Activated T-cell treated with anti-CD3 and anti-CD28 coated beads, Interleukin-2, amount 50 U/mL, for 24 hours (primary cell): ENCODE measurements around the gene STK40.

ENCODE experiments used
- DNase-seq: peaks from one replicate; pipeline ENCODE4 v3.0.0-alpha.2; 2020
- H3K27ac Mint-ChIP-seq: 2 replicates; pipeline ENCODE4 v1.8.0; 2020; ENCODE audit warnings: mild to moderate bottlenecking, mixed read lengths
- H3K27me3 Mint-ChIP-seq: 2 replicates; pipeline ENCODE4 v1.8.0; 2020; ENCODE audit warnings: mixed read lengths
- H3K36me3 Mint-ChIP-seq: 2 replicates; pipeline ENCODE4 v1.8.0; 2020; ENCODE audit warnings: low read depth, mixed read lengths
- H3K4me1 Mint-ChIP-seq: 2 replicates; pipeline ENCODE4 v1.8.0; 2020; ENCODE audit warnings: low read depth, mixed read lengths
- H3K4me3 Mint-ChIP-seq: 2 replicates; pipeline ENCODE4 v1.8.0; 2020; ENCODE audit warnings: mild to moderate bottlenecking, moderate library complexity, mixed read lengths
- H3K9me3 Mint-ChIP-seq: 2 replicates; pipeline ENCODE4 v1.8.0; 2020; ENCODE audit warnings: mixed read lengths

STK40 gene, protein sequence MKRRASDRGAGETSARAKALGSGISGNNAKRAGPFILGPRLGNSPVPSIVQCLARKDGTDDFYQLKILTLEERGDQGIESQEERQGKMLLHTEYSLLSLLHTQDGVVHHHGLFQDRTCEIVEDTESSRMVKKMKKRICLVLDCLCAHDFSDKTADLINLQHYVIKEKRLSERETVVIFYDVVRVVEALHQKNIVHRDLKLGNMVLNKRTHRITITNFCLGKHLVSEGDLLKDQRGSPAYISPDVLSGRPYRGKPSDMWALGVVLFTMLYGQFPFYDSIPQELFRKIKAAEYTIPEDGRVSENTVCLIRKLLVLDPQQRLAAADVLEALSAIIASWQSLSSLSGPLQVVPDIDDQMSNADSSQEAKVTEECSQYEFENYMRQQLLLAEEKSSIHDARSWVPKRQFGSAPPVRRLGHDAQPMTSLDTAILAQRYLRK

DNA sequence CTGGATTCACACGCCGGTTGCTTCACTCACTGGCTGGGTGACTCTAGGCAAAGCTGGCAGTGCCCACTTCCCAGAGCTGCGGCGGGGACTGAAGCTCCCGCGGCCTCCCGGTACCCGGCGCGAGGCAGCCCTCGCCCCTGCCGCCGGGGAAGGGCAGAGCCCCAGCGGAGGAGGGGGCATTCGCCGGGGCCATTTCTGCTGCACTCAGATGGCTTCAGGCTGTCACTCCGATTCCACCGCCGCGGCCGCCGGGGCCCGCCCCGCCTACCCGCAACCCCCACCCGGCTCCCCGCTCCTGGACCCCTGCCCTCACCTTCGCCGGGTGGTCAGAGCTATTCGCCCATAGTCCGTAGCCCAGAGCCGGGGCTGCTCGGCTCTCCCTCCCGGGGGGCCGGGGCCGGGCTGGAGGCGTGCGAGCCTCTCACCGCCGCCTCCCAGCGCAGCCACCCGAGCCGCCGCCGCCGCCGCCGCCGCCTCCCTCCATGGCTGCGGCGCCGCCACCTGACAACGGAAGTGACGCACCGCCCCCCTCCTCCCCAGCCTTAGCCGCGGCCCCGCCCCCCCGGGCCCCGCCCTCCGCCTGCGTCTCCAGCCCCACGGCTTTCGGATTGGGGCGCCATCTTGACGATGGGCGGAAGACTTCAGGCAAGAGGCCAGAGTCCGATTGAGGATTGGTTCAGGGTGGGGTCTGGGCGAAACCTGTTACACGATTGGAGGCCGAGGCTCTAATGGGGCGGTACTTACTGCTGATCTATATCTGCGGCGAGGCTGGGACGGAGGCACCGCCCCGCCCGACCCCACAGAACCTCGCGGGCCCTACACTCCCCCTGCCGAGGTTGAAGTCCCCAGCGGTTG lies at the start of gene STK40:
STK40 (minus strand) TSS at position 515 of the 855 bp plus-strand sequence. CDS start 24,592 bp downstream, outside the sequence.
- Mint-ChIP-seq H3K4me1 (peaks cover 65% of the 10 kb centered on the region), H3K36me3 (peaks cover 58% of the 10 kb centered on the region), H3K27me3 (no peaks in the 10 kb centered on the region), H3K4me3 (peak within 1 kb of the TSS; percentile 93), H3K9me3 (no peaks in the 10 kb centered on the region), H3K27ac (peak within 1 kb of the TSS; percentile 100)
- peak; percentile 98 for DNase-seq

DNA sequence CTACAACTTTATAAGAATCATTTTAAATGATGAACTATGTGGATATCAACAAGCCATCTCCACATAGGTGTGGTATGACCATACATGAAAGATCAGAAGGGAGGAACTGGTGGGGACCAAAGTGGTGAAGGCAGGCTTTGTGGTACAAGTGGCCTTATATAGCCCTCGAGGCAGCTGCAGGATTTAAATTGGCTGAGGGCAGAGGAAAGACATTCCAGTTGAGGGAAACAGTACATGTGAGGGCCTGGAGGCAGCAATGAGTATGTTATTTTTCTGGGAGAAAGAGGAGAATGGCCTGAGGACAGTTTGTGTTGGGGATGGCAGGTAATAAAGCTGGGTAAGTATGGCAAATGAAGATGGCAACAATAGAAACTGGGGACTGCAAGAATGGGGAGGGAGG lies 47.4 kb upstream of the STK40 start:
- H3K4me1 Mint-ChIP-seq: no peaks in the 10 kb centered on the region
- H3K4me3 Mint-ChIP-seq: no peak overlapping the region
- H3K9me3 Mint-ChIP-seq: no peaks in the 10 kb centered on the region
- H3K27me3 Mint-ChIP-seq: no peaks in the 10 kb centered on the region
- no peak for DNase-seq
- no peak overlapping the region for H3K27ac Mint-ChIP-seq
- H3K36me3 Mint-ChIP-seq: no peaks in the 10 kb centered on the region

DNA sequence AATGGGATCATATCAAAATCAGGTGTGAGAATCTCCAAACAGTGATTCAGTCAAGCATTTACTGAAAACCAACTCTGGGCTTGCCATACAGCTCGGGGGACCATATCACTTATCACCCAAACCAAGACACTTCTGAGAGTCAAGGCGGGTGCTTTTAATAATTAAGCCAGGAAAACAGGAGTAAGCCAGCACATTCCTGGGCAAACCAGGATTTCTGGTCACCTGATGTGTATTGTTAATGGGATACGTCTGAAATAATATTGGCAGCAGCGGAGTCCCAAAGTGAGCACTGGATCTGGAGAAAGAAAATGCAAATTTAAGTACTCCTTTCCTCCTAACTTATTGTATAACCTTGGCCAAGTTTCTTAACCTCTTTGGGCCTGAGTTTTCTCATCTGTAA lies 46.9 kb upstream of the STK40 start:
- Mint-ChIP-seq H3K4me3 (no peak overlapping the region), H3K27ac (no peak overlapping the region), H3K27me3 (no peaks in the 10 kb centered on the region), H3K36me3 (no peaks in the 10 kb centered on the region), H3K9me3 (no peaks in the 10 kb centered on the region), H3K4me1 (no peaks in the 10 kb centered on the region)
- no peak for DNase-seq

DNA sequence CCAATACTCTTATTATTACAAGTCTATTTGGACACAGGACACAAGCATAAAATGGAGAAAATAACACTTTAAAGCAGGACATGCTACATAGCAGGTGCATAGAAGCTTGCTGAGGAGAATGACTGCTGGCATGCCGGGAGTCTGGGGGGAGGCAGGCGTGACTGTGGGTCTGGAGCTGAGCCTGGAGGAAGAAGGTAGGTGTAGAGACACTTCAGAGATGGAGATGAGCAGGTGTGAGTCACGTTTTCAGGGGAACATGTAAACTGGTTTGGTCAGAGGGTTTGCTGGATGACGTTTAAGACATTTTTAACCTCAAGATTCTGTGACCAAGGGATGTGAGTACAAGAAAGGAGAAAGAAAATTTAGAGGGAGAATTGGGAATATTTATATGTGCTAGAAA lies 40.1 kb upstream of the STK40 start:
- H3K4me1 Mint-ChIP-seq: peaks cover 13% of the 10 kb centered on the region
- H3K9me3 Mint-ChIP-seq: no peaks in the 10 kb centered on the region
- H3K4me3 Mint-ChIP-seq: no peak overlapping the region
- H3K27ac Mint-ChIP-seq: no peak overlapping the region
- H3K36me3 Mint-ChIP-seq: no peaks in the 10 kb centered on the region
- no peak for DNase-seq
- H3K27me3 Mint-ChIP-seq: no peaks in the 10 kb centered on the region

DNA sequence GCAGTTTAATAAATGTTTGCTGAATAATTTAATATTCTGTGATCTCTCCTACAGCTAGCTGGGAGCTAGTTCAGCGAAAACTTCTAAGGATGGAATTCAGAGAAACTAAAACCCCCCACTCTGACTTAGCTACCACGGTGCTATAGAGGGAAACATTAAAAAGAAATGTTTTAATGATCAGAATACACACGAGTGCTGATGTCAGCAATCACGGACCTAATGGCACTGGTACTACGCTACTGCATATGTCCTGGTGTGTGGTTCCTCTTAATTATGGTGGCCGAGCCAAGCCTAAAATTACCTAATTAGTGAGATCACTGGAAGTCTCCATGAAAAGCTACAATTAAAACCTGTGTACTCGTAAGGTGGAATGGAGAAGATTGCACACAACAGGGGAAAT lies 35.9 kb upstream of the STK40 start:
- no peak for DNase-seq
- Mint-ChIP-seq H3K27me3 (no peaks in the 10 kb centered on the region), H3K9me3 (no peaks in the 10 kb centered on the region), H3K4me1 (peaks cover 21% of the 10 kb centered on the region), H3K36me3 (no peaks in the 10 kb centered on the region), H3K27ac (peak overlapping the region; percentile 93), H3K4me3 (no peak overlapping the region)

DNA sequence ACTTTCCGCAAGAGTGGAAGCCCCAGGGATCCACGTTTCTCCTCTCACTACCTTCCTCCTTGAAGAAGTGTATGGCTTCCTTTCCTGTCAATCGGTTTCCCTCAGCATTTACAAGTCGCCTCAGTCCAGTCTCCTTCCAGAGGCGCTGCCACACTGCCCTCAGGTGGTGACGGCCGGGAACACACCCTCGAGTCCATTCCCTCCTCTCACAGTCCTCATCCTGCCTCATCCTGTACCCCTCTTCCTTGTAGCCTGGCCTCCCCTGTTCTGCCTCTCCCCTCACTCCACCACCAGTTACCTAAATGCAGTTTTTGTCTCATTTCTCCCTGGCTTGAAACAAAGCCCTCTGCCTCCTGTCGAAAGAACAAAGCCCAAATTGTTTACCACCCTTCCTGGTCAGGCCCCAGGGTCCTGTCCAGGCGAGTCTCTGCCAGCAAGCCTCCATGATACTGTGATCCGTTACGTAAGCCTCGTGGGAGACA lies 35.2 kb upstream of the STK40 start:
- Mint-ChIP-seq H3K4me3 (no peak overlapping the region), H3K4me1 (peaks cover 17% of the 10 kb centered on the region), H3K36me3 (no peaks in the 10 kb centered on the region), H3K9me3 (no peaks in the 10 kb centered on the region), H3K27ac (peak overlapping the region; percentile 93), H3K27me3 (no peaks in the 10 kb centered on the region)
- DNase-seq: peak; percentile 96

DNA sequence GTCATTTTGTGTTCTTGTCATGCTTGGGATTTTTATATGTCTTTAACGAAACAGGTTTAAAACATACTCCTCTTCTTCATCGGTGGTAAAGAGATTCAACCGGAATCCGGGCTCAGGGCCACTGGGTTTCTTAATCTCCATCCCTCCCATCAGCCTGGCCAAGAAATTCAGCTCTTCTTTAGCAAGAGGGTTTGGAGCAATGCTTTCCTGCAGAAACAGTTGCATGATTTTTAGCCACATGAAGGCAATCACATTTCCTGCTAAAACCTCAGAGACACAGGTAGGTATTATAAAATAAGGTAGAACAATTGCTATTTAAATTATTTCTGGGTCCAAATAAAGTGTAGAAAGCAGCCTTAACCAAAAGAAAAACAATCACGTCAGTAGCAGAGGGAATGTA lies 34.7 kb upstream of the STK40 start:
- no peak for DNase-seq
- Mint-ChIP-seq H3K9me3 (no peaks in the 10 kb centered on the region), H3K36me3 (no peaks in the 10 kb centered on the region), H3K27me3 (no peaks in the 10 kb centered on the region), H3K4me1 (peaks cover 14% of the 10 kb centered on the region), H3K4me3 (no peak overlapping the region), H3K27ac (peak overlapping the region; percentile 93)

- H3K36me3 Mint-ChIP-seq: no peaks in the 10 kb centered on the region
- no peak overlapping the region for H3K4me3 Mint-ChIP-seq
- H3K4me1 Mint-ChIP-seq: peaks cover 14% of the 10 kb centered on the region
- no peaks in the 10 kb centered on the region for H3K27me3 Mint-ChIP-seq
- DNase-seq: no peak
- no peaks in the 10 kb centered on the region for H3K9me3 Mint-ChIP-seq
- H3K27ac Mint-ChIP-seq: no peak overlapping the region
Observed at GRCh38 chr1:36419569-36419968, 33.8 kb upstream of the STK40 start.

- no peaks in the 10 kb centered on the region for H3K27me3 Mint-ChIP-seq
- no peak overlapping the region for H3K27ac Mint-ChIP-seq
- H3K4me3 Mint-ChIP-seq: no peak overlapping the region
- H3K4me1 Mint-ChIP-seq: peaks cover 14% of the 10 kb centered on the region
- H3K36me3 Mint-ChIP-seq: no peaks in the 10 kb centered on the region
- H3K9me3 Mint-ChIP-seq: no peaks in the 10 kb centered on the region
- no peak for DNase-seq
Observed at GRCh38 chr1:36419140-36419539, 33.4 kb upstream of the STK40 start.

GRCh38 chr1:36417931-36418330 lies 32.2 kb upstream of the STK40 start:
- Mint-ChIP-seq H3K4me1 (peaks cover 14% of the 10 kb centered on the region), H3K4me3 (no peak overlapping the region)
- DNase-seq: no peak

GRCh38 chr1:36415661-36416326 lies 30.1 kb upstream of the STK40 start:
- Mint-ChIP-seq H3K9me3 (no peaks in the 10 kb centered on the region), H3K4me1 (peaks cover 22% of the 10 kb centered on the region), H3K36me3 (no peaks in the 10 kb centered on the region), H3K4me3 (no peak overlapping the region), H3K27ac (no peak overlapping the region), H3K27me3 (no peaks in the 10 kb centered on the region)
- DNase-seq: no peak

More at GRCh38 chr1:36417931-36418330, 32.2 kb upstream of the STK40 start:
- Mint-ChIP-seq H3K36me3 (no peaks in the 10 kb centered on the region), H3K27ac (no peak overlapping the region), H3K27me3 (no peaks in the 10 kb centered on the region), H3K9me3 (no peaks in the 10 kb centered on the region)

- Mint-ChIP-seq H3K27ac (no peak overlapping the region), H3K36me3 (no peaks in the 10 kb centered on the region), H3K9me3 (no peaks in the 10 kb centered on the region), H3K27me3 (no peaks in the 10 kb centered on the region), H3K4me3 (no peak overlapping the region), H3K4me1 (peaks cover 14% of the 10 kb centered on the region)
- DNase-seq: no peak
Observed at GRCh38 chr1:36414384-36414783, 28.7 kb upstream of the STK40 start.

GRCh38 chr1:36411674-36412648 lies 26.2 kb upstream of the STK40 start:
- Mint-ChIP-seq H3K36me3 (no peaks in the 10 kb centered on the region), H3K4me3 (no peak overlapping the region)

More at GRCh38 chr1:36411674-36412648, 26.2 kb upstream of the STK40 start:
- DNase-seq: peak; percentile 33
- peak overlapping the region; percentile 80 for H3K27ac Mint-ChIP-seq
- H3K9me3 Mint-ChIP-seq: no peaks in the 10 kb centered on the region
- H3K27me3 Mint-ChIP-seq: no peaks in the 10 kb centered on the region
- H3K4me1 Mint-ChIP-seq: peaks cover 14% of the 10 kb centered on the region
